A549 (cell line): Measurements from ENCODE around the gene MEGF8. TPM values are rescaled to one million over a fixed set of nuclear protein-coding genes. Genes with fewer than 3 reads are reported as not detected.

Experiments
- ATAC-seq, 2 experiments: fragments of 200-7000 bp in 1 of 2; fragments of >200 bp in 1 of 2; cut with Nextera tagmentation in 1 of 2; cut with Tn5 transposase in 1 of 2; 3 replicates each; pipeline versions ENCODE4 v1.8.0 to v1.9.1; 2018 to 2020; ENCODE audit warnings: mild to moderate bottlenecking in 1 of 2, moderate library complexity in 1 of 2
- CTCF ChIA-PET: fragments of 300-600 bp; sonication (Branson Sonifier 250); formaldehyde crosslinking; extraction: SDS; loops from one replicate; lab custom pipeline; 2021; ENCODE audit warnings: antibody characterized with exemption, inconsistent platforms; lab: Yijun Ruan, JAX
- POLR2A ChIA-PET: fragments of 350-600 bp; formaldehyde crosslinking; extraction: SDS; loops from one replicate; lab custom pipeline; 2021; ENCODE audit warnings: antibody characterized with exemption, inconsistent platforms; lab: Yijun Ruan, JAX
- DNase-seq, 2 experiments: peaks; one replicate each; pipeline versions ENCODE4 v3.0.0 to v3.0.0-alpha.2; 2011 to 2016; ENCODE audit warnings: low read depth in 1 of 2, low spot score in 1 of 2
- FAIRE-seq: peaks from 2 replicates; lab custom pipeline; 2011; peaks lifted over from hg19 to GRCh38; lab: Jason Lieb, UNC
- H3K27ac ChIP-seq, 2 experiments: fragments of >200 bp; sonication (Bioruptor Twin); formaldehyde crosslinking; 3 replicates each; pipeline ENCODE4 v1.5.1; 2016 to 2017
- H3K4me1 ChIP-seq: fragments of >200 bp; sonication (Bioruptor Twin); formaldehyde crosslinking; 3 replicates; pipeline ENCODE4 v1.6.1; 2016
- H3K4me2 ChIP-seq: fragments of >200 bp; sonication (Bioruptor Twin); formaldehyde crosslinking; 3 replicates; pipeline ENCODE4 v1.6.1; 2016
- H3K4me3 ChIP-seq: fragments of >200 bp; sonication (Bioruptor Twin); formaldehyde crosslinking; 3 replicates; pipeline ENCODE4 v1.5.1; 2016
- H3K9me3 ChIP-seq: fragments of >200 bp; sonication (Bioruptor Twin); formaldehyde crosslinking; 3 replicates; pipeline ENCODE4 v1.6.1; 2016
- BHLHE40 ChIP-seq: IDR thresholded peaks from 2 replicates; pipeline ENCODE4 v1.6.1; 2012; ENCODE audit warnings: low read depth, low read length, inconsistent platforms
- CBX8 ChIP-seq: fragments of 200-600 bp; sonication (generic); IDR thresholded peaks from 2 replicates; pipeline ENCODE4 v1.6.1; 2016
- CHD4 ChIP-seq: fragments of 200-600 bp; sonication (generic); IDR thresholded peaks from 2 replicates; pipeline ENCODE4 v1.6.1; 2016; ENCODE audit warnings: antibody characterized with exemption, mild to moderate bottlenecking, borderline replicate concordance
- EHF ChIP-seq: fragments of 250-450 bp; sonication (Bioruptor Pico); IDR thresholded peaks from 2 replicates; pipeline ENCODE4 v1.5.0; 2020; ENCODE audit warnings: mild to moderate bottlenecking
- ESRRA ChIP-seq: fragments of 150-350 bp; IDR thresholded peaks from 2 replicates; pipeline ENCODE4 v1.6.1; 2014; ENCODE audit warnings: mild to moderate bottlenecking, low read length, borderline replicate concordance
- FOSL2 ChIP-seq, 2 experiments: fragments of 450-650 bp in 1 of 2; fragments of >200 bp in 1 of 2; sonication (Bioruptor Twin) in 1 of 2; formaldehyde crosslinking; IDR thresholded peaks; 2 replicates each; pipeline versions ENCODE4 v1.5.0 to v1.6.1; 2016 to 2020; ENCODE audit warnings: mild to moderate bottlenecking in 1 of 2, moderate library complexity in 1 of 2
- GATA3 ChIP-seq: IDR thresholded peaks from 2 replicates; pipeline ENCODE4 v1.6.1; 2012; ENCODE audit warnings: borderline replicate concordance
- HDAC2 ChIP-seq: fragments of 200-600 bp; sonication (generic); IDR thresholded peaks from 2 replicates; pipeline ENCODE4 v1.6.1; 2016
- HMGXB4 ChIP-seq: fragments of 250-450 bp; sonication (Bioruptor Pico); IDR thresholded peaks from 2 replicates; pipeline ENCODE4 v1.5.0; 2021; ENCODE audit warnings: mild to moderate bottlenecking, moderate library complexity, borderline replicate concordance
- JUNB ChIP-seq: fragments of >200 bp; sonication (Bioruptor Twin); formaldehyde crosslinking; IDR thresholded peaks from 2 replicates; pipeline ENCODE4 v1.6.1; 2016
- KDM1A ChIP-seq: fragments of 200-600 bp; sonication (generic); IDR thresholded peaks from 2 replicates; pipeline ENCODE4 v1.6.1; 2016; ENCODE audit warnings: low read depth, mild to moderate bottlenecking
- KDM5A ChIP-seq: fragments of 200-600 bp; sonication (generic); IDR thresholded peaks from 2 replicates; pipeline ENCODE4 v1.6.1; 2016; ENCODE audit warnings: antibody characterized with exemption, mild to moderate bottlenecking
- MAFK ChIP-seq: fragments of 450-650 bp; IDR thresholded peaks from 2 replicates; pipeline ENCODE4 v1.6.1; 2014; ENCODE audit not compliant: partially characterized antibody
- MAX ChIP-seq: IDR thresholded peaks from 2 replicates; pipeline ENCODE4 v1.6.1; 2012
- MYC ChIP-seq: IDR thresholded peaks from 2 replicates; pipeline ENCODE4 v1.6.1; 2012; ENCODE audit warnings: mild to moderate bottlenecking, inconsistent platforms, low read length, improper control_type of control experiment, borderline replicate concordance
- POLR2AphosphoS2 ChIP-seq: conservative IDR thresholded peaks from 2 replicates; pipeline ENCODE4 v1.6.1; 2012; ENCODE audit warnings: low read length, improper control_type of control experiment, inconsistent platforms
- RAD21 ChIP-seq, 2 experiments: fragments of >200 bp in 1 of 2; sonication (Bioruptor Twin) in 1 of 2; formaldehyde crosslinking in 1 of 2; IDR thresholded peaks in 1 of 2; conservative IDR thresholded peaks in 1 of 2; 2 replicates in 1 of 2; 3 replicates in 1 of 2; pipeline ENCODE4 v1.6.1; 2012 to 2018; ENCODE audit warnings: inconsistent platforms in 1 of 2
- REST ChIP-seq: fragments of 200-600 bp; sonication (generic); IDR thresholded peaks from 2 replicates; pipeline ENCODE4 v1.6.1; 2016; ENCODE audit warnings: antibody characterized with exemption, mild to moderate bottlenecking, moderate library complexity
- TFCP2L1 ChIP-seq: fragments of 250-450 bp; sonication (Bioruptor Pico); IDR thresholded peaks from 2 replicates; pipeline ENCODE4 v1.5.0; 2021; ENCODE audit warnings: mild to moderate bottlenecking
- USF2 ChIP-seq: fragments of 450-650 bp; IDR thresholded peaks from 2 replicates; pipeline ENCODE4 v1.6.1; 2014; ENCODE audit warnings: antibody characterized with exemption
- ZFP36 ChIP-seq: fragments of 450-650 bp; IDR thresholded peaks from 2 replicates; pipeline ENCODE4 v1.6.1; 2014; ENCODE audit warnings: borderline replicate concordance; ENCODE audit not compliant: partially characterized antibody
- WGBS: methylation state at CpG from one replicate; pipeline ENCODE4 v1.1.6; 2017; ENCODE audit errors: missing lambda C conversion rate; 5-methylcytosine and 5-hydroxymethylcytosine counted together
- polyA plus RNA-seq, 4 experiments: library from polyadenylated mRNA; depleted of rRNA in 3 of 4; stranded (reverse); fragments of >200 nt; fragmentation: RNase III in 1 of 4; extraction: RNeasy Plus Mini Kit Qiagen cat#74134 plus additional on column Dnase treatment in 1 of 4; gene quantifications; 2 replicates in 3 of 4; 3 replicates in 1 of 4; pipeline ENCODE4 v1.2.3, GENCODE V29; 2011 to 2017

MEGF8 gene
- polyA plus RNA-seq, 2 of the 4 experiments (the other 2 are of a cell fraction), result 10.4 to 27.2 TPM

- H3K9me3 ChIP-seq, result no peaks in the 10 kb centered on the region
- ATAC-seq (no peak), DNase-seq (no peak), FAIRE-seq (peak; percentile 68)
- no peak overlapping the region for H3K4me3 ChIP-seq
- TF ChIP-seq CHD4 (no peak), TFCP2L1 (no peak), ESRRA (no peak), FOSL2 (IDR thresholded peaks at IDR 0.05) (no peak), FOSL2 (CRISPR knock-in tag; IDR thresholded peaks at IDR 0.05) (no peak)
- peak overlapping the region in 1 of 2 experiments; percentile 85; a peak in 3 of 6 replicates for H3K27ac ChIP-seq
- POLR2A ChIA-PET, result no interaction called here
- no peak overlapping the region for H3K4me2 ChIP-seq
- H3K4me1 ChIP-seq, result peaks cover 19% of the 10 kb centered on the region
- CTCF ChIA-PET, result interaction anchor here (0.6 to 23.7 kb wide), 9 partner anchors 11 to 398 kb away, joined by 3 to 616 read pairs (median 5); partner anchors contain the start of genes GSK3A, POU2F2 and TMEM145
- WGBS, result 89% methylated on average over 8 of the region's 8 CpGs
These were observed 21.6 kb upstream of the MEGF8 start for GRCh38 chr19:42303876-42304275.

GRCh38 chr19:42306646-42307045 lies 18.8 kb upstream of the MEGF8 start:
- POLR2A ChIA-PET, result interaction anchor here (1.6 kb wide), 1 partner anchor 63 kb away, joined by 4 read pairs; no protein-coding TSS in a partner anchor
- TF ChIP-seq KDM5A, result no peak
- no peak for TF ChIP-seq FOSL2 (IDR thresholded peaks at IDR 0.05)
- TF ChIP-seq FOSL2 (CRISPR knock-in tag; IDR thresholded peaks at IDR 0.05), result no peak
- no peak for TF ChIP-seq KDM1A
- TF ChIP-seq USF2, result no peak
- TF ChIP-seq MAX, result no peak
- no peak for TF ChIP-seq CBX8
- TF ChIP-seq GATA3, result no peak
- TF ChIP-seq REST, result no peak
- TF ChIP-seq ZFP36, result no peak
- TF ChIP-seq MAFK, result no peak
- no peak for TF ChIP-seq EHF (CRISPR knock-in tag)
- no peak for TF ChIP-seq POLR2AphosphoS2
- no peak for TF ChIP-seq JUNB
- TF ChIP-seq HMGXB4 (CRISPR knock-in tag), result no peak
- TF ChIP-seq MYC, result no peak
- TF ChIP-seq HDAC2, result no peak
- TF ChIP-seq RAD21 (conservative IDR thresholded peaks at IDR 0.05 in 1 of 2, IDR thresholded peaks at IDR 0.05 in 1 of 2), result no peak
- no peak for TF ChIP-seq BHLHE40
- 95% methylated on average over 22 of the region's 22 CpGs for WGBS
- no peak overlapping the region for H3K27ac ChIP-seq
- no peak for DNase-seq
- CTCF ChIA-PET, result interaction anchor here (0.8 to 23.7 kb wide), 4 partner anchors 9 to 64 kb away, joined by 3 to 616 read pairs (median 121); partner anchors contain the start of genes GSK3A and TMEM145
- no peak overlapping the region for H3K4me3 ChIP-seq
- H3K4me1 ChIP-seq, result peaks cover 13% of the 10 kb centered on the region
- no peak for FAIRE-seq
- no peak for ATAC-seq
- H3K4me2 ChIP-seq, result no peak overlapping the region
- H3K9me3 ChIP-seq, result no peaks in the 10 kb centered on the region
